Erythroblast (primary cell): ENCODE results near the gene NIPAL4.

Experiments
- DNase-seq, 2 experiments: peaks; one replicate each; lab custom pipeline; 2025; lab: John Stamatoyannopoulos, UW
- GATA1 ChIP-seq: IDR thresholded peaks from 2 replicates; pipeline ENCODE4 v1.6.1; 2011; ENCODE audit warnings: low read depth, mild to moderate bottlenecking, control low read depth, low read length, moderate library complexity
- POLR2A ChIP-seq: IDR thresholded peaks from 2 replicates; pipeline ENCODE4 v1.6.1; 2011; ENCODE audit warnings: mild to moderate bottlenecking, low read length

Gene NIPAL4

DNA sequence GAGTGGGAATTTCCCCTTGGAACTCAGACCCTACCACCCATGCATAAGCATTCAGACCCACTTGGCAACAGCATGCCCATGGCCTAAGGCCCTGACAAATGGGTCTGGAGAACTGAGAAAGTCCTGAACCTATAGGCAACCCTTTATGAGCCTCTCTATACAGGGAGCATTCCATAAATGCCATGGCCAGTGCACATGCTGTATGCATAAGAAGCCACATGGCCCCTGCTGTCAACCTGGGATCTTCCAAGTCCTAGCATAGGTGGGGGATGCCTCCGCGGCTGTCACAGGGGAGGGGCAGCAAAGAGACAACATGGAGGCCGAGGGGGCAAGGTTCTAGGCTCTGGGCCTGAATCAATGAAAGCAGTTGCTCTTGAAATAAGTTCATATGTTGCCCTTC is 8.2 kb upstream of the NIPAL4 start:
- no peak for DNase-seq
- TF ChIP-seq GATA1 (no peak), POLR2A (no peak)

- no peak for DNase-seq
- TF ChIP-seq GATA1: no peak
- TF ChIP-seq POLR2A: no peak
These were observed 5.7 kb upstream of the NIPAL4 start for GRCh38 chr5:157454273-157454672.

- no peak for DNase-seq
- no peak for TF ChIP-seq POLR2A
These were observed 5.0 kb upstream of the NIPAL4 start for GRCh38 chr5:157455057-157455456.

GRCh38 chr5:157456301-157456700 is 3.7 kb upstream of the NIPAL4 start:
- TF ChIP-seq POLR2A (no peak), GATA1 (no peak)
- no peak for DNase-seq

DNA sequence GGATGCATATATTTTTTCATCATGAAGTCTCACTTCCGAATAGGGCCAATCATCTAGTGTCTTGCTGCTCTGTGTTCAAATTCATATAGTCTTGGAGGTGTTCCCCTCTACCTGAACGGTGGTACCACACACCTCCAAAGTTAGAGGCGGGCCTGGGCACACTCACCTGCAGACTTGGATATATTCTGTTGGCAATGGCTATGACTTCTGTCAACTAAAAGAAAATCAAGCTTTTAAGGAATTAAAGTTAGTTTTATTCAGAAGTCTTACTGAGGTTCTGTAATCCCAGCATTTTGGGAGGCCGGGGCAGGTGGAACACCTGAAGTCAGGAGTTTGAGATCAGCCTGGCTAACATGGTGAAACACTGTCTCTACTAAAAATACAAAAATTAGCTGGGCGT is 2.6 kb upstream of the NIPAL4 start:
- TF ChIP-seq POLR2A (no peak), GATA1 (no peak)

DNA sequence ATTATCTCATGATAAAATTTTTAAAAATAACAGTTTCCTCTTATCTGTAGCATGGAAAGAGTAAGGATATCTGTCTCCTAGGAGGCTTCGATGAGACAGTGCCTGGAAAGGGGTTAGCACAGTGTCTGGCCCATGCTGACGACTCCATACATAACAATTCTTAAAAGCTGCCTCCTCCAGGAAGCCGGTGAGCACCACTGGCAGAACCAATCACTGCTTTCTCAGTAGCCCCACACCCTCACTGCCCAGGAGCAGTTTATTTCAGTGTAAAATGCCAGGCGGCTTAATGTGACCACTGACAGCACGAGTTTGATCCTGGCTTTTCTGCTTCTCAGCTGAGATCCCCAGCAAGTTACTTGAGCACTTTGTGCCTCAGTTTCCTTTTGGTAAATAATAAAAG is 1.2 kb upstream of the NIPAL4 start:
- no peak for DNase-seq
- TF ChIP-seq POLR2A (no peak), GATA1 (no peak)

More for the DNA sequence above, 2.6 kb upstream of the NIPAL4 start:
- no peak for DNase-seq

DNA sequence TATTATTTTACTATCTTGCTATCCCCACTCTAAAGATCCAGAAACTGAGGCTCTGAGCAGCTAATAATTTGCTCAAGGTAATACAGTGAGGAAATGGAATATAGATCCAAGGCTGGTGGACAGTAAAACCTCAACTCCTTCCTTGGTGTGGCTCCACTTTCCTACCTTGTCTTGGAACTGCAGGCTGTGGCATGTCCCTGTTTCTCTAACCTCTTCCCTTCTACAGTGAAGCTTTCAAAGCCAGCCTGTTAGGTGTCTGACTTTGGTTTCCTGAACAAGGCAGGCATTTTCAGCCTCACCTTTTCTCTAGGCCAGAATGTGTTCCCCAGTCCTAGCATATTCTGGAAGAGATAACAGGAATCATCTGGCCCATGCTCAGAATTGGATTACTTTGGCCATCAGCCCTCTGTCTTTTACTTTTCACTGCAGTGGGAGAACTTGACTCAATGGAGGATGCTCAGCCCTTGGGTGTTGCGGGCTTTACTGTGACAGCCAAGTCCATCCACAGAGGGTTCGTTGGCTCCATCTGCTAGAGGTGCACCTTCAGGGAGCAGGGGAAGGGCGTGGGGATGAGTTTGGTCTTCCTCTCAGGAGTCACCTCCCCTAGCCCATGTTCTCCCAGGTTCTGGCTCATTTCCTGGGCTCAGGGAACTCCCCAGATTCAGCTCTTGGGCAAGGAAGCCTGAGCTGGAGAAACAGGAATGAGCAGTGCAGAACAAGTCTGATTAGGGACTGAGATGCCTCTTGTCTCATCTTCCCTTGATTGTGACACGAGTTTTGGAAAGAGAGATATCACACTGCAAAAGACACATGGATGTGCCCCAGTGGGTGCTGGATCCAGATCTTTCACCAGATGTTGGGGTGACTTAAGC is 1.1 kb downstream of the NIPAL4 start:
- DNase-seq: no peak
- TF ChIP-seq GATA1 (no peak), POLR2A (no peak)

- no peak for DNase-seq
- no peak for TF ChIP-seq GATA1
- no peak for TF ChIP-seq POLR2A
These were observed 3.1 kb downstream of the NIPAL4 start for GRCh38 chr5:157463081-157463480.

DNA sequence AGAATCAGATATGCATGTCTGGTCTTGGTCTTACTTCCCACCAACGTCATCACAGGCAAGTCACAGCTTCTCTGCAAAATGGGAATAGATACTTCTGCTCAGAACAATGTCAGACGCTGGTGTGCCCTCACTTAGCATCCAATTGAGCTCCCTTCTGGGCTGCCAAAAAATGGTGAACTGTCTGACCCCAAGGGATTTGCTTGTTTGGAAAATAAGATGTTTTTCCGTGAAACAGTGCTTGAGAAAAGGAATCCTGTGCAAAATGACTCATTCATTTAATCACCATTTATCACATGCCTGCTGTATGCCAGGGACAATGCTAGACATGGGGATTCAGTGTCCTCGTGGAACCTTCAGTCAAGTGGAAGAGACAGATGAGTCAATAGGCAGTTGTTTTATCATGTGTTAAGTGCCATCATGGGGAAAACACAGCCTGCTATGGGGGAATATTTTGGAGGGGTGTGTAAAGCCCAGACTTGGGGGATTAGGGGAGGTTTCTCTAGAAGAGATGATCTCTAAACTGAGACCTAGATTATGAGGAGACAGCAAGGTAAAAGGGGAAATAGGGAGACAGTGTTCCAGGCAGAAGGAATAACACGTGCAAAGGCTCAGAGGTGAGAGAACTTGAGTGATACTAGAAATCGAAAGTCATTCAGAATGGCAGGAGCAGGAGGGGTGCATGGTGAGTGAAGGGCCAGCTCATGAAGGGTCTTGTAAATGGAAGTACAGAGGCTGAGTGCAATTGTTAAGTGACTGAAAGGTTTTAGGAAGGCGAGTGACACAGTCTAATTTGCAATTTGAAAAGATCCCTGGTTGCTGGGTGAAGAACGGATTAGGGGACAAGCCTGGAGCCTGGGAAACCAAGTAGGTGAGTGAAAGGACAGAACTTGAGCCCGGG is 3.9 kb downstream of the NIPAL4 start:
- peak in 1 of 2 experiments; percentile 49 for DNase-seq

GRCh38 chr5:157464519-157465171 is 4.6 kb downstream of the NIPAL4 start:
- peak; percentile 32 to 81 for DNase-seq
- TF ChIP-seq GATA1: no peak
- no peak for TF ChIP-seq POLR2A

More for the DNA sequence above, 3.9 kb downstream of the NIPAL4 start:
- TF ChIP-seq POLR2A (no peak), GATA1 (no peak)

- TF ChIP-seq POLR2A: no peak
- TF ChIP-seq GATA1: no peak
These were observed 8.4 kb downstream of the NIPAL4 start for GRCh38 chr5:157468293-157468965.

DNA sequence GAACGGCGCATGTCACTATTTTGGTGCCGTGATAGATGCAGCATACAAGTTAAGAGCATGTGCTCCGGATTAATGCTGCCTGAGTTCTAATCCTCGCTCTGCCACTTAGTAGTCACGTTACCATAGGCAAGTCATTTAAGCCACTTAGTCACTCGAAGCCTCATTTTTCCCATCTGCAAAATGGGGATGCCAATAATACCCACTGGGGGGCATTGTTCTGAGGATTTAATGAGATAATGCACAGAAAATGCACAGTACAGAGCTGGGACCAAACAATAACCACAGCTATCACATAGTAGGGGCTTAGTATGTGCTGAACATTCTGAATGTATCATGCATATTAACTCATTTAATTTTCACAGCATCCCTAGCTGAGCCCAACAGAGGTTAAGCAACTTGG is 9.1 kb downstream of the NIPAL4 start:
- DNase-seq: no peak
- TF ChIP-seq POLR2A (no peak), GATA1 (no peak)

More at GRCh38 chr5:157468293-157468965, 8.4 kb downstream of the NIPAL4 start:
- no peak for DNase-seq

DNA sequence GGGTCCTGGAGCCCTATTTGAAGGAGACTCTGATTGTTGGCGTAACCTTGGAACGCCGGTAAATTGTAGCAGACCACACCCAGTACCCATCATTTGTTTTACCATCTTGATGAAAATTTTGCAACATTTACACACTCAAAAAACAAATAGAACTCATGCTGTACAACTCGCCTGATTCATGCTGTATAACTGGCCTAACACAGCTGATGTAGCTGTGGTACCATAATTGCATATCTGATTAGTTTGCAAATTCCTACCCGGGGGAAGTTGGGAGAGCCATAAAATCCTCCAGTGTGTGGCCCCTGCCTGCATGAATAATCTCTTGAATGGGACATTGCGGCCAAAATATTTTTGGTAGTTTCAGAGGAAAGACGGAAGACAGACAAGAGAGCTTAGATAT is 9.7 kb downstream of the NIPAL4 start:
- TF ChIP-seq GATA1: no peak
- no peak for TF ChIP-seq POLR2A
- no peak for DNase-seq

GRCh38 chr5:157470631-157471030 is 10.6 kb downstream of the NIPAL4 start:
- no peak for DNase-seq
- TF ChIP-seq POLR2A: no peak
- no peak for TF ChIP-seq GATA1
